Hepatocyte (in vitro differentiated cells): Measurements from ENCODE around the gene ORM2.

Experiments used
- CTCF ChIP-seq: fragments of 200-600 bp; sonication (generic); IDR thresholded peaks from 2 replicates; pipeline ENCODE4 v1.5.1; 2016; ENCODE audit warnings: antibody characterized with exemption, mild to moderate bottlenecking; ENCODE audit not compliant: poor library complexity
- EZH2 ChIP-seq: fragments of 200-600 bp; sonication (generic); IDR thresholded peaks from 2 replicates; pipeline ENCODE4 v1.6.1; 2016; ENCODE audit warnings: antibody characterized with exemption, mild to moderate bottlenecking, borderline replicate concordance
- EZH2phosphoT487 ChIP-seq: fragments of 200-600 bp; sonication (generic); IDR thresholded peaks from one replicate; pipeline ENCODE4 v1.6.1; 2018; ENCODE audit warnings: antibody characterized with exemption, mild to moderate bottlenecking, low read depth, moderate library complexity; ENCODE audit not compliant: unreplicated experiment, severe bottlenecking

GRCh38 chr9:114309096-114309495 is 20.6 kb upstream of the ORM2 start:
- TF ChIP-seq CTCF: no peak
- TF ChIP-seq EZH2phosphoT487: no peak
- no peak for TF ChIP-seq EZH2
